HEK293 (cell line): ENCODE measurements around the gene NYNRIN.
A peak's percentile ranks its signal among the peaks of the same experiment; 100 is the strongest.

Experiments used
- CTCF ChIA-PET: fragments of 350-600 bp; formaldehyde crosslinking; extraction: SDS; loops from one replicate; lab custom pipeline; 2021; ENCODE audit warnings: antibody characterized with exemption; lab: Yijun Ruan, JAX
- POLR2A ChIA-PET: fragments of 300-600 bp; formaldehyde crosslinking; extraction: SDS; loops from one replicate; lab custom pipeline; 2020; ENCODE audit warnings: antibody characterized with exemption, inconsistent platforms; lab: Yijun Ruan, JAX
- H3K27ac ChIP-seq: fragments of 200-500 bp; sonication (Bioruptor generic); 2 replicates; pipeline ENCODE4 v1.5.1; 2014; ENCODE audit warnings: low read depth, low read length, control low read depth, inconsistent platforms; ENCODE audit errors: extremely low read depth
- H3K36me3 ChIP-seq, 2 experiments: fragments of 200-500 bp in 1 of 2; sonication (Bioruptor generic) in 1 of 2; 1 replicate in 1 of 2; 2 replicates in 1 of 2; pipeline ENCODE4 v1.5.1; 2014 to 2017; ENCODE audit warnings: inconsistent platforms in 2 of 2, low read length in 2 of 2; ENCODE audit not compliant: control insufficient read depth in 2 of 2, insufficient read depth in 1 of 2
- H3K4me1 ChIP-seq: fragments of 200-500 bp; sonication (Bioruptor generic); 2 replicates; pipeline ENCODE4 v1.5.1; 2014; ENCODE audit warnings: mild to moderate bottlenecking, low read length, inconsistent platforms; ENCODE audit not compliant: control insufficient read depth, insufficient read depth
- H3K4me3 ChIP-seq: 2 replicates; pipeline ENCODE4 v1.5.1; 2011; ENCODE audit warnings: low read depth, mild to moderate bottlenecking, control low read depth, low read length, moderate library complexity
- H3K9me3 ChIP-seq: fragments of 200-500 bp; sonication (Bioruptor generic); 2 replicates; pipeline ENCODE4 v1.5.1; 2014; ENCODE audit warnings: low read depth, low read length, inconsistent platforms; ENCODE audit not compliant: control insufficient read depth, insufficient read depth
- OSR2 ChIP-seq: fragments of 450-650 bp; formaldehyde crosslinking; IDR thresholded peaks from 2 replicates; pipeline ENCODE4 v1.5.1; 2016; ENCODE audit warnings: missing biosample characterization, missing genetic modification characterization
- RBAK ChIP-seq: fragments of 450-650 bp; formaldehyde crosslinking; IDR thresholded peaks from 2 replicates; pipeline ENCODE4 v1.5.1; 2016; ENCODE audit warnings: missing biosample characterization, missing genetic modification characterization
- REPIN1 ChIP-seq: fragments of 450-650 bp; formaldehyde crosslinking; IDR thresholded peaks from 2 replicates; pipeline ENCODE4 v1.5.1; 2017; ENCODE audit warnings: missing biosample characterization, missing genetic modification characterization, low read depth
- SCRT1 ChIP-seq: fragments of 450-650 bp; formaldehyde crosslinking; IDR thresholded peaks from 2 replicates; pipeline ENCODE4 v1.5.1; 2016; ENCODE audit warnings: missing biosample characterization, missing genetic modification characterization, borderline replicate concordance
- SP2 ChIP-seq: fragments of 450-650 bp; formaldehyde crosslinking; IDR thresholded peaks from 2 replicates; pipeline ENCODE4 v1.5.1; 2016; ENCODE audit warnings: missing biosample characterization, missing genetic modification characterization
- SP7 ChIP-seq: fragments of 450-650 bp; formaldehyde crosslinking; IDR thresholded peaks from 2 replicates; pipeline ENCODE4 v1.5.1; 2016; ENCODE audit warnings: missing biosample characterization, missing genetic modification characterization
- YY2 ChIP-seq: fragments of 450-650 bp; formaldehyde crosslinking; IDR thresholded peaks from 2 replicates; pipeline ENCODE4 v1.5.1; 2016; ENCODE audit warnings: missing biosample characterization, missing genetic modification characterization
- ZBTB20 ChIP-seq: fragments of 450-650 bp; formaldehyde crosslinking; IDR thresholded peaks from 2 replicates; pipeline ENCODE4 v1.5.1; 2016; ENCODE audit warnings: missing biosample characterization, missing genetic modification characterization
- ZFHX2 ChIP-seq: fragments of 450-650 bp; formaldehyde crosslinking; conservative IDR thresholded peaks from 2 replicates; pipeline ENCODE4 v1.5.1; 2016; ENCODE audit warnings: missing biosample characterization, missing genetic modification characterization
- ZNF18 ChIP-seq: fragments of 450-650 bp; formaldehyde crosslinking; IDR thresholded peaks from 2 replicates; pipeline ENCODE4 v1.5.1; 2016; ENCODE audit warnings: missing biosample characterization, missing genetic modification characterization
- ZNF221 ChIP-seq: fragments of 450-650 bp; formaldehyde crosslinking; IDR thresholded peaks from 2 replicates; pipeline ENCODE4 v1.5.1; 2017; ENCODE audit warnings: missing biosample characterization, missing genetic modification characterization, borderline replicate concordance
- ZNF23 ChIP-seq: fragments of 450-650 bp; formaldehyde crosslinking; IDR thresholded peaks from 2 replicates; pipeline ENCODE4 v1.5.1; 2016; ENCODE audit warnings: missing biosample characterization, missing genetic modification characterization, borderline replicate concordance
- ZNF292 ChIP-seq: fragments of 450-650 bp; formaldehyde crosslinking; IDR thresholded peaks from 2 replicates; pipeline ENCODE4 v1.5.1; 2016; ENCODE audit warnings: low read depth, missing biosample characterization, missing genetic modification characterization, borderline replicate concordance
- ZNF473 ChIP-seq: fragments of 450-650 bp; formaldehyde crosslinking; IDR thresholded peaks from 2 replicates; pipeline ENCODE4 v1.5.1; 2017; ENCODE audit warnings: missing biosample characterization, missing genetic modification characterization
- ZXDB ChIP-seq: fragments of 450-650 bp; formaldehyde crosslinking; IDR thresholded peaks from 2 replicates; pipeline ENCODE4 v1.5.1; 2016; ENCODE audit warnings: missing biosample characterization, missing genetic modification characterization
- TF ChIP-seq, protein P1 (sequence below): fragments of 450-650 bp; formaldehyde crosslinking; IDR thresholded peaks from 2 replicates; pipeline ENCODE4 v1.5.1; 2016; ENCODE audit warnings: missing biosample characterization, missing genetic modification characterization
- TF ChIP-seq, protein P2 (sequence below): fragments of 450-650 bp; formaldehyde crosslinking; IDR thresholded peaks from 2 replicates; pipeline ENCODE4 v1.5.1; 2016; ENCODE audit warnings: missing biosample characterization, missing genetic modification characterization, low read depth
- TF ChIP-seq, protein P3 (sequence below): fragments of 450-650 bp; formaldehyde crosslinking; optimal IDR thresholded peaks from 2 replicates; pipeline ENCODE3; 2016; ENCODE audit warnings: missing biosample characterization, mild to moderate bottlenecking, missing genetic modification characterization

NYNRIN gene

GRCh38 chr14:24399999-24400718 is 1.4 kb downstream of the NYNRIN start:
- ChIA-PET CTCF (interaction anchor here (0.9 kb wide), 1 partner anchor 9 kb away, joined by 4 read pairs; no protein-coding TSS in a partner anchor), POLR2A (interaction anchor here (1.0 to 1.3 kb wide), 2 partner anchors 9 to 34 kb away, joined by 4 to 7 read pairs; no protein-coding TSS in a partner anchor)
- Histone ChIP-seq H3K9me3 (no peaks in the 10 kb centered on the region), H3K27ac (peak overlapping the region; percentile 69; the same call in 1 of the 2 replicates), H3K4me3 (no peak overlapping the region), H3K36me3 (peaks cover 0 to 5% of the 10 kb centered on the region in 2 experiments; a peak in 1 of 3 replicates), H3K4me1 (peaks cover 18% of the 10 kb centered on the region; the same call in 1 of the 2 replicates)
- TF ChIP-seq YY2 (tag by site-specific recombination) (no peak), ZNF18 (tag by site-specific recombination) (no peak), SP2 (tag by site-specific recombination) (0 out of 2 replicates have a peak, but pooled peaks have one; percentile 3)

GRCh38 chr14:24401810-24402702 is 3.3 kb downstream of the NYNRIN start:
- TF ChIP-seq ZNF473 (tag by site-specific recombination) (no peak), OSR2 (tag by site-specific recombination) (no peak), ZNF23 (no peak), ZBTB20 (tag by site-specific recombination) (0 out of 2 replicates have a peak, but pooled peaks have one; percentile 23), ZXDB (tag by site-specific recombination) (no peak)
- TF ChIP-seq, protein P1, sequence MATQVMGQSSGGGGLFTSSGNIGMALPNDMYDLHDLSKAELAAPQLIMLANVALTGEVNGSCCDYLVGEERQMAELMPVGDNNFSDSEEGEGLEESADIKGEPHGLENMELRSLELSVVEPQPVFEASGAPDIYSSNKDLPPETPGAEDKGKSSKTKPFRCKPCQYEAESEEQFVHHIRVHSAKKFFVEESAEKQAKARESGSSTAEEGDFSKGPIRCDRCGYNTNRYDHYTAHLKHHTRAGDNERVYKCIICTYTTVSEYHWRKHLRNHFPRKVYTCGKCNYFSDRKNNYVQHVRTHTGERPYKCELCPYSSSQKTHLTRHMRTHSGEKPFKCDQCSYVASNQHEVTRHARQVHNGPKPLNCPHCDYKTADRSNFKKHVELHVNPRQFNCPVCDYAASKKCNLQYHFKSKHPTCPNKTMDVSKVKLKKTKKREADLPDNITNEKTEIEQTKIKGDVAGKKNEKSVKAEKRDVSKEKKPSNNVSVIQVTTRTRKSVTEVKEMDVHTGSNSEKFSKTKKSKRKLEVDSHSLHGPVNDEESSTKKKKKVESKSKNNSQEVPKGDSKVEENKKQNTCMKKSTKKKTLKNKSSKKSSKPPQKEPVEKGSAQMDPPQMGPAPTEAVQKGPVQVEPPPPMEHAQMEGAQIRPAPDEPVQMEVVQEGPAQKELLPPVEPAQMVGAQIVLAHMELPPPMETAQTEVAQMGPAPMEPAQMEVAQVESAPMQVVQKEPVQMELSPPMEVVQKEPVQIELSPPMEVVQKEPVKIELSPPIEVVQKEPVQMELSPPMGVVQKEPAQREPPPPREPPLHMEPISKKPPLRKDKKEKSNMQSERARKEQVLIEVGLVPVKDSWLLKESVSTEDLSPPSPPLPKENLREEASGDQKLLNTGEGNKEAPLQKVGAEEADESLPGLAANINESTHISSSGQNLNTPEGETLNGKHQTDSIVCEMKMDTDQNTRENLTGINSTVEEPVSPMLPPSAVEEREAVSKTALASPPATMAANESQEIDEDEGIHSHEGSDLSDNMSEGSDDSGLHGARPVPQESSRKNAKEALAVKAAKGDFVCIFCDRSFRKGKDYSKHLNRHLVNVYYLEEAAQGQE (tag by site-specific recombination), result no peak
- Histone ChIP-seq H3K36me3 (peaks cover 0 to 8% of the 10 kb centered on the region in 2 experiments; a peak in 1 of 3 replicates), H3K4me1 (peaks cover 18% of the 10 kb centered on the region; the same call in 1 of the 2 replicates), H3K4me3 (no peak overlapping the region), H3K9me3 (no peaks in the 10 kb centered on the region), H3K27ac (no peak overlapping the region)
- ChIA-PET CTCF (interaction anchor here (0.7 to 2.7 kb wide), 5 partner anchors 12 to 68 kb away, joined by 3 to 9 read pairs (median 5); no protein-coding TSS in a partner anchor), POLR2A (no interaction called here)

DNA sequence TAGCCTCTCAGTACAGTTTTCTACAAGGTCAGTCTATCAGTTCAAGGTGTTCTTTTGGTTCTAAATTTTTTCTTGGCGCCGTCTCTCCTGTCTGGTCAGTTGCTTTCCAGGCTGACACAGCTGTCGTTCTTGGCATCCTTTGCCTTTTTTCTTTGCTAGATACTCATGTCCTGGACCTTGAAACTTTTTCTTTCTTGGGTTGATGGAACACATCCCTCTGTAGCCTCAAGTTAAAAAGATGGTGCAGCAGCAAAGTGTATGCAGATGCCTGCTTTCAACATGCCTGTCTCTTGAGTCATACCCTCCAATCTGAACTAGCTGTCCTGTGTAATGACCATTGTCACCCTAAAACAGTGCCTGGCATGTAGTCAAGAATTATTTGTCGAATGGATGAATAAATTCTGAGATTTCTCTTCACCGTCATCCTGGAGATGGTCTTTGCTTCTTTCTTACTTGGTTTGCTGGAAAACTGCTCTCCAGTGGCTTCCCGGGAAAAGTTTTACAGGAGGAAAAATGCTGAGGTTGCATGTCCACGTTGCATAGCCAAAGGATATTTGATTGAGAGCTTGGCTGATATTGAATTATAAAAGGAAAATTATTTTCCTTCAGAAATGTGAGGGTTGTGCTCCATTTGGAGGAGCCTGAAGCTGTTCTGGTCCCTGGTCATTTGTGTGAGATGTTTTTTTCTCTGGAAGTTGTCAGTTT is 4.6 kb downstream of the NYNRIN start:
- Histone ChIP-seq H3K4me1 (peaks cover 12% of the 10 kb centered on the region; the same call in 1 of the 2 replicates), H3K9me3 (no peaks in the 10 kb centered on the region), H3K27ac (no peak overlapping the region), H3K4me3 (no peak overlapping the region), H3K36me3 (peaks cover 0 to 15% of the 10 kb centered on the region in 2 experiments; a peak in 1 of 3 replicates)
- POLR2A ChIA-PET, result no interaction called here
- CTCF ChIA-PET, result interaction anchor here (0.7 to 2.7 kb wide), 7 partner anchors 10 to 95 kb away, joined by 3 to 9 read pairs (median 5); partner anchors contain the start of gene CIDEB
- TF ChIP-seq SCRT1 (tag by site-specific recombination) (no peak), REPIN1 (tag by site-specific recombination) (no peak), ZFHX2 (no peak), ZNF292 (no peak), SP7 (no peak), RBAK (tag by site-specific recombination) (no peak), ZNF221 (no peak)
- TF ChIP-seq, protein P2, sequence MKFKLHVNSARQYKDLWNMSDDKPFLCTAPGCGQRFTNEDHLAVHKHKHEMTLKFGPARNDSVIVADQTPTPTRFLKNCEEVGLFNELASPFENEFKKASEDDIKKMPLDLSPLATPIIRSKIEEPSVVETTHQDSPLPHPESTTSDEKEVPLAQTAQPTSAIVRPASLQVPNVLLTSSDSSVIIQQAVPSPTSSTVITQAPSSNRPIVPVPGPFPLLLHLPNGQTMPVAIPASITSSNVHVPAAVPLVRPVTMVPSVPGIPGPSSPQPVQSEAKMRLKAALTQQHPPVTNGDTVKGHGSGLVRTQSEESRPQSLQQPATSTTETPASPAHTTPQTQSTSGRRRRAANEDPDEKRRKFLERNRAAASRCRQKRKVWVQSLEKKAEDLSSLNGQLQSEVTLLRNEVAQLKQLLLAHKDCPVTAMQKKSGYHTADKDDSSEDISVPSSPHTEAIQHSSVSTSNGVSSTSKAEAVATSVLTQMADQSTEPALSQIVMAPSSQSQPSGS (tag by site-specific recombination), result no peak
- TF ChIP-seq, protein P3, sequence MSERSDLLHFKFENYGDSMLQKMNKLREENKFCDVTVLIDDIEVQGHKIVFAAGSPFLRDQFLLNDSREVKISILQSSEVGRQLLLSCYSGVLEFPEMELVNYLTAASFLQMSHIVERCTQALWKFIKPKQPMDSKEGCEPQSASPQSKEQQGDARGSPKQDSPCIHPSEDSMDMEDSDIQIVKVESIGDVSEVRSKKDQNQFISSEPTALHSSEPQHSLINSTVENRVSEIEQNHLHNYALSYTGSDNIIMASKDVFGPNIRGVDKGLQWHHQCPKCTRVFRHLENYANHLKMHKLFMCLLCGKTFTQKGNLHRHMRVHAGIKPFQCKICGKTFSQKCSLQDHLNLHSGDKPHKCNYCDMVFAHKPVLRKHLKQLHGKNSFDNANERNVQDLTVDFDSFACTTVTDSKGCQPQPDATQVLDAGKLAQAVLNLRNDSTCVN (tag by site-specific recombination), result no peak
